Vagina (tissue), 2 donors: ENCODE measurements around the gene GDA. TPM values are rescaled to one million over a fixed set of nuclear protein-coding genes. Genes with fewer than 3 reads are reported as not detected.
"Not testable (repeated sequence)": the region's sequence is repeated elsewhere in the genome, so short reads cannot be mapped to it uniquely, and the experiment has no call there.

Experiments
- DNase-seq, 2 donors: peaks; one replicate each; pipeline ENCODE4 v3.0.0-alpha.2; 2017; ENCODE audit errors: extremely low spot score in 2 of 2
- H3K27ac ChIP-seq: fragments of 200-600 bp; sonication (generic); one replicate; pipeline ENCODE4 v1.5.1; 2019
- H3K27me3 ChIP-seq: fragments of 200-600 bp; sonication (generic); one replicate; pipeline ENCODE4 v1.5.1; 2019
- H3K36me3 ChIP-seq, 2 donors: fragments of 200-600 bp; sonication (generic); one replicate each; pipeline ENCODE4 v1.5.1; 2017 to 2019
- H3K4me1 ChIP-seq: fragments of 200-600 bp; sonication (generic); one replicate; pipeline ENCODE4 v1.5.1; 2019
- H3K4me3 ChIP-seq, 2 donors: fragments of 200-600 bp; sonication (generic); 1 replicate in 1 of 2; 2 replicates in 1 of 2; pipeline ENCODE4 v1.5.1; 2016 to 2019
- H3K9me3 ChIP-seq: fragments of 200-600 bp; sonication (generic); one replicate; pipeline ENCODE4 v1.5.1; 2019
- POLR2A ChIP-seq, 2 donors: fragments of 450-650 bp; IDR thresholded peaks; one replicate each; pipeline ENCODE4 v1.6.1; 2017; ENCODE audit warnings: antibody characterized with exemption in 2 of 2, mild to moderate bottlenecking in 2 of 2, moderate library complexity in 2 of 2
- POLR2AphosphoS5 ChIP-seq, 2 donors: sonication (generic); formaldehyde crosslinking; IDR thresholded peaks; one replicate each; pipeline ENCODE4 v1.9.0; 2017; ENCODE audit warnings: antibody characterized with exemption in 2 of 2, mild to moderate bottlenecking in 2 of 2, low read depth in 1 of 2; ENCODE audit not compliant: insufficient read depth in 1 of 2
- intact Hi-C: fragments of 100-400 bp; cut with DNase I; formaldehyde crosslinking; loops from one replicate; pipeline ENCODE4 v1.15.1; 2023
- total RNA-seq: library from RNA; depleted of rRNA; stranded (reverse); fragments of >200 nt; gene quantifications from one replicate; pipeline ENCODE4 v1.2.3, GENCODE V29; 2016
- TF ChIP-seq, protein P1 (sequence below), 3 experiments: fragments of 450-650 bp in 2 of 3; fragments of 200-600 bp in 1 of 3; sonication (generic) in 1 of 3; IDR thresholded peaks; one replicate each; pipeline ENCODE4 v1.5.1; 2017 to 2019; ENCODE audit warnings: antibody characterized with exemption in 3 of 3, mild to moderate bottlenecking in 2 of 3, moderate library complexity in 2 of 3

The GDA gene
- total RNA-seq, 1 donor from 2014 or later, result not detected

DNA sequence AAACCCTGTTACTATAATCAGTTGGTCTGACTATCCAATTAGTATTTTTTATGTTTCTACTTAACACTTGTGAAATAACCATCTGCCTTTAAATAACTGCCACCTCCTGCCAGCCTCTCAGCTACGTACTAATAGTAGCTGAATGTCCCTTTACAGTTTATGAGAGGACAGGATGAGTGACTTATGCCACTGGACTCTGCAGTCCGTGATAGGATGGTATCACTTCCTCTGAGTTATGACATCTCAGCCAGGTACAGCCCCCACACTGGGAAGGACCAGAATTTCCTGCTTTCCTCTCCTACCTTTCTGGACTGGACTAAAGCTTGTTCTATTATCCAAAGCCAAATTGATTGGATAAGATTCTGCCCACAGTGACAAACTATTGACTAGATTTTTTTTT, 112.8 kb downstream of the GDA start:
- no peak for DNase-seq
- Histone ChIP-seq H3K27me3 (no peaks in the 10 kb centered on the region), H3K4me1 (no peaks in the 10 kb centered on the region), H3K9me3 (no peaks in the 10 kb centered on the region), H3K4me3 (no peak overlapping the region), H3K27ac (no peak overlapping the region), H3K36me3 (no peaks in the 10 kb centered on the region)
- intact Hi-C loops, result loop anchor here (5.0 kb wide), 1 partner anchor 460 kb away; no protein-coding TSS in a partner anchor
- TF ChIP-seq, protein P1, sequence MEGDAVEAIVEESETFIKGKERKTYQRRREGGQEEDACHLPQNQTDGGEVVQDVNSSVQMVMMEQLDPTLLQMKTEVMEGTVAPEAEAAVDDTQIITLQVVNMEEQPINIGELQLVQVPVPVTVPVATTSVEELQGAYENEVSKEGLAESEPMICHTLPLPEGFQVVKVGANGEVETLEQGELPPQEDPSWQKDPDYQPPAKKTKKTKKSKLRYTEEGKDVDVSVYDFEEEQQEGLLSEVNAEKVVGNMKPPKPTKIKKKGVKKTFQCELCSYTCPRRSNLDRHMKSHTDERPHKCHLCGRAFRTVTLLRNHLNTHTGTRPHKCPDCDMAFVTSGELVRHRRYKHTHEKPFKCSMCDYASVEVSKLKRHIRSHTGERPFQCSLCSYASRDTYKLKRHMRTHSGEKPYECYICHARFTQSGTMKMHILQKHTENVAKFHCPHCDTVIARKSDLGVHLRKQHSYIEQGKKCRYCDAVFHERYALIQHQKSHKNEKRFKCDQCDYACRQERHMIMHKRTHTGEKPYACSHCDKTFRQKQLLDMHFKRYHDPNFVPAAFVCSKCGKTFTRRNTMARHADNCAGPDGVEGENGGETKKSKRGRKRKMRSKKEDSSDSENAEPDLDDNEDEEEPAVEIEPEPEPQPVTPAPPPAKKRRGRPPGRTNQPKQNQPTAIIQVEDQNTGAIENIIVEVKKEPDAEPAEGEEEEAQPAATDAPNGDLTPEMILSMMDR (IDR thresholded peaks at IDR 0.05), result no peak
- no peak for TF ChIP-seq POLR2A (IDR thresholded peaks at IDR 0.05)

DNA sequence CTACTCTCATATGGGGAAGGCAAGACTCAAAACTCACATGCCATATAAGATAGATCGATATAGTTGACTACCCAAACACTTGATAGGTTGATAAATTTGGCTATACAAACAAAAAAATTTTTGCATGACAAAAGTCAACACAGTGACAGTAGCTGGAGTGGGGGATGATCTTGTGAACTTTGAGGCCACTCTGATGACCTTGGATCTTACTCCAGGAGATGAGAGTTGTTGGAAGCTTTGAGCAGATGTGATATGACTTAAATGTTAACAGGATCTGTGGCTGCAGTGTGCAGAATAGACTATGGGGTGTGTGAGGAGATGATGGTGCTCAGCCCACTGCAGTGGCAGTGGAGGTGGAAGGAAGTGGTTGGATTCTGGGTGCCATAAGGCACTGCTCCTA, 114.3 kb downstream of the GDA start:
- no peak overlapping the region for H3K4me3 ChIP-seq
- H3K4me1 ChIP-seq, result no peaks in the 10 kb centered on the region
- TF ChIP-seq, protein P1 (IDR thresholded peaks at IDR 0.05), result no peak
- no peak for DNase-seq
- no peaks in the 10 kb centered on the region for H3K27me3 ChIP-seq
- intact Hi-C loops, result loop anchor here (5.0 kb wide), 1 partner anchor 459 kb away; no protein-coding TSS in a partner anchor
- no peaks in the 10 kb centered on the region for H3K36me3 ChIP-seq
- H3K27ac ChIP-seq, result no peak overlapping the region
- no peaks in the 10 kb centered on the region for H3K9me3 ChIP-seq

- Histone ChIP-seq H3K27ac (no peak overlapping the region), H3K27me3 (no peaks in the 10 kb centered on the region)
- intact Hi-C loops, result no loop called here
Observed at GRCh38 chr9:72268961-72269360, 119.7 kb downstream of the GDA start.

DNA sequence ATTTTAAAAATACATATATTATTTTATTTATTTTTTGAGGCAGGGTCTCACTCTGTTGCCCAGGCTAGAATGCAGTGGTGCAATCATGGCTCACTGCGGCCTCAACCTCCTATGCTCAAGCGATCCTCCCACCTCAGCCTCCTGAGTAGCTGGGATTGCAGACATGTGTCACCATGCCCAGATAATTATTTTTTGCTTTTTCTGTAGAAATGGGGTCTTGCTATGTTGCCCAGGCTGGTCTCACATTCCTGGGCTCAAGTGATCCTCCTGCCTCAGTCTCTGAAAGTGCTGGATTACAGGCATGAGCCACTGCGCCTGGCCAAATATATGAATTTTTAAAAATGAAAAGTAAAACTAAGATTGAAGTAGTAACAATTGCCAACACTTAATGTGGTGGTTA, 121.1 kb downstream of the GDA start:
- not testable (repeated sequence) for H3K27ac ChIP-seq, H3K4me1 ChIP-seq, H3K4me3 ChIP-seq, H3K27me3 ChIP-seq, H3K9me3 ChIP-seq, DNase-seq, H3K36me3 ChIP-seq
- intact Hi-C loops, result loop anchor here (10.0 kb wide), 1 partner anchor 226 kb away; no protein-coding TSS in a partner anchor

More at GRCh38 chr9:72268961-72269360, 119.7 kb downstream of the GDA start:
- TF ChIP-seq POLR2AphosphoS5 (IDR thresholded peaks at IDR 0.05; ENCODE audit: insufficient read depth in 1 of 2, low read depth in 1 of 2) (no peak), POLR2A (IDR thresholded peaks at IDR 0.05) (no peak)
- TF ChIP-seq, protein P1 (IDR thresholded peaks at IDR 0.05), result no peak
- Histone ChIP-seq H3K4me3 (no peak overlapping the region), H3K36me3 (no peaks in the 10 kb centered on the region), H3K9me3 (no peaks in the 10 kb centered on the region), H3K4me1 (no peaks in the 10 kb centered on the region)
- DNase-seq, result no peak

- intact Hi-C loops, result loop anchor here (10.0 kb wide), 1 partner anchor 227 kb away; no protein-coding TSS in a partner anchor
- Histone ChIP-seq H3K36me3 (no peaks in the 10 kb centered on the region), H3K4me1 (peaks cover 5% of the 10 kb centered on the region), H3K27me3 (no peaks in the 10 kb centered on the region), H3K4me3 (no peak overlapping the region), H3K27ac (no peak overlapping the region), H3K9me3 (no peaks in the 10 kb centered on the region)
- no peak for TF ChIP-seq POLR2A (IDR thresholded peaks at IDR 0.05)
- TF ChIP-seq, protein P1 (IDR thresholded peaks at IDR 0.05), result peak; percentile 67 to 79 (median 77)
- DNase-seq, result no peak
Observed at GRCh38 chr9:72271613-72272478, 122.6 kb downstream of the GDA start.
